D721Med (cell line): ENCODE data around the gene KIF9.

Source experiments
- DNase-seq: peaks from one replicate; pipeline ENCODE4 v3.0.0; 2011; ENCODE audit warnings: low spot score; ENCODE audit not compliant: insufficient read length
- FAIRE-seq: peaks from 2 replicates; lab custom pipeline; 2011; peaks lifted over from hg19 to GRCh38; lab: Jason Lieb, UNC
- TF ChIP-seq, protein P1 (sequence below): IDR thresholded peaks from 2 replicates; pipeline ENCODE4 v1.5.1; 2012; ENCODE audit warnings: mild to moderate bottlenecking, control low read depth; ENCODE audit not compliant: insufficient read depth; ENCODE audit errors: missing control alignments

KIF9 gene

GRCh38 chr3:47299381-47300318 lies 17.1 kb upstream of the KIF9 start:
- TF ChIP-seq, protein P1, sequence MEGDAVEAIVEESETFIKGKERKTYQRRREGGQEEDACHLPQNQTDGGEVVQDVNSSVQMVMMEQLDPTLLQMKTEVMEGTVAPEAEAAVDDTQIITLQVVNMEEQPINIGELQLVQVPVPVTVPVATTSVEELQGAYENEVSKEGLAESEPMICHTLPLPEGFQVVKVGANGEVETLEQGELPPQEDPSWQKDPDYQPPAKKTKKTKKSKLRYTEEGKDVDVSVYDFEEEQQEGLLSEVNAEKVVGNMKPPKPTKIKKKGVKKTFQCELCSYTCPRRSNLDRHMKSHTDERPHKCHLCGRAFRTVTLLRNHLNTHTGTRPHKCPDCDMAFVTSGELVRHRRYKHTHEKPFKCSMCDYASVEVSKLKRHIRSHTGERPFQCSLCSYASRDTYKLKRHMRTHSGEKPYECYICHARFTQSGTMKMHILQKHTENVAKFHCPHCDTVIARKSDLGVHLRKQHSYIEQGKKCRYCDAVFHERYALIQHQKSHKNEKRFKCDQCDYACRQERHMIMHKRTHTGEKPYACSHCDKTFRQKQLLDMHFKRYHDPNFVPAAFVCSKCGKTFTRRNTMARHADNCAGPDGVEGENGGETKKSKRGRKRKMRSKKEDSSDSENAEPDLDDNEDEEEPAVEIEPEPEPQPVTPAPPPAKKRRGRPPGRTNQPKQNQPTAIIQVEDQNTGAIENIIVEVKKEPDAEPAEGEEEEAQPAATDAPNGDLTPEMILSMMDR: no peak
- no peak for DNase-seq
- FAIRE-seq: no peak

- TF ChIP-seq, protein P1: no peak
- FAIRE-seq (no peak), DNase-seq (no peak)
Measured at GRCh38 chr3:47298439-47298838, 15.8 kb upstream of the KIF9 start.

DNA sequence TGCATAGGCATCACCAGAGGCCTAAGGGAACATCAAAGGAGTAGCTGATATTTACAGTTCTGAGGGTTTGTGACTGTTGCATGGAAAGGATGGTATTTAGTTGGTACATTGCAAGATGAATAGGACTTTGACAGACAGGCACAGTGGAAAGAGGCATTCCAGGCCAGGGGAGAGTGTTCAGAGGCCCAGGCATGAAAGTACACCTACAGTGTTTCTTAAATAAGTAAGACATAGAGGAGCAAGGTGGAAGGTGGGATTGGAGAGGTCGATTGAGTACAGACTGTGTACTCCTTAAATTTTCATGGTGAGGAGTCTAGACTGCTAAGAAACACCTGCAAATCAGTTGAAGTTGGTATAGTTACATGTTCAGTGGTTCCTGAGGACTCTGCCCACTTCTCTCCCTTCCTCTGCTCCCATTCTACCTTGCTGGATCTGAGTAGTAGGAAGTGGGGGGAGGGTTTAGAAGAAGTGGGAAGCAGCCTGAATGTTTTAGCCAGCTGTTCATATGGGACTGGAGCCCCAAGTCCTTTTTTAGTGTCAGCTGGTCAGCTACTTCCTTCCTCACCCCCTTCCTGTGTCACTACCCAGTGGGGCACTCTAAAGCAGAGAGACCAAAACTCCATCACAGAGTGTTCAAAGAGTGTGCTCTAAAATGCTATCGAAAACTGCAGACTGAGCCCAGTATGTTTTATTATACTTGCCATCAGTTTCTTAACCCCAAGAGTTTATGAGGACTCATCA lies 14.1 kb upstream of the KIF9 start:
- DNase-seq (no peak), FAIRE-seq (no peak)
- TF ChIP-seq, protein P1: no peak

- TF ChIP-seq, protein P1: no peak
- FAIRE-seq (peak; percentile 80), DNase-seq (no peak)
Measured at GRCh38 chr3:47295976-47296375, 13.4 kb upstream of the KIF9 start.

GRCh38 chr3:47295322-47295721 lies 12.7 kb upstream of the KIF9 start:
- no peak for DNase-seq
- FAIRE-seq: no peak
- TF ChIP-seq, protein P1: no peak

DNA sequence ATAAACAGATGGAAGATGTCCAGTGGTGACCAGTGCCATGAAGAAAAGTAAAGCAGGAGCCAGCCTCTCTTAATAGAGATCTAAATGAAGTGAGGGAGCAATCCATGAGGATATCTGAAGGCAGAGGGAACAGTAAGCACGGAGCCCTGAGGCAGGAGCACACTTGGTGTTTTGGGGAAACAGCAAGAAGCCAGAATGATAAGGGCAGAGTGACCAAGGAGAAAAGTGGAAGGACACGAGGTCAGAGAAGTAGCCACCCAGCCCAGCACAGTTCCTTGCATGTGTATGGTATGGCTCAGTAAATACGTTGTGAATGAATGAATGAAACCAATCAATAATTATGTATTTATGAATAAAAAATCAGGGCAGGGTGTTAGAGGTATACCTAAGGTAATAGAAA lies 11.8 kb upstream of the KIF9 start:
- FAIRE-seq (no peak), DNase-seq (no peak)
- TF ChIP-seq, protein P1: no peak
